Ovary (tissue), 3 donors: ENCODE results near the gene SRRM5.
"Not testable (repeated sequence)": the region's sequence is repeated elsewhere in the genome, so short reads cannot be mapped to it uniquely, and the experiment has no call there.

Experiments
- EP300 ChIP-seq: sonication (generic); formaldehyde crosslinking; IDR thresholded peaks from one replicate; pipeline ENCODE4 v1.6.1; 2017; ENCODE audit warnings: antibody characterized with exemption
- POLR2A ChIP-seq: fragments of 450-650 bp; IDR thresholded peaks from one replicate; pipeline ENCODE4 v1.6.1; 2017; ENCODE audit warnings: antibody characterized with exemption, mild to moderate bottlenecking, moderate library complexity
- TF ChIP-seq, protein P1 (sequence below), 3 donors: fragments of 450-650 bp in 2 of 3; fragments of 200-600 bp in 1 of 3; IDR thresholded peaks; one replicate each; pipeline versions ENCODE4 v1.5.1 to v1.8.0; 2016 to 2022; ENCODE audit warnings: antibody characterized with exemption in 3 of 3, mild to moderate bottlenecking in 1 of 3
- donor health status: DM: no; HTN: no; CAD: no.

DNA sequence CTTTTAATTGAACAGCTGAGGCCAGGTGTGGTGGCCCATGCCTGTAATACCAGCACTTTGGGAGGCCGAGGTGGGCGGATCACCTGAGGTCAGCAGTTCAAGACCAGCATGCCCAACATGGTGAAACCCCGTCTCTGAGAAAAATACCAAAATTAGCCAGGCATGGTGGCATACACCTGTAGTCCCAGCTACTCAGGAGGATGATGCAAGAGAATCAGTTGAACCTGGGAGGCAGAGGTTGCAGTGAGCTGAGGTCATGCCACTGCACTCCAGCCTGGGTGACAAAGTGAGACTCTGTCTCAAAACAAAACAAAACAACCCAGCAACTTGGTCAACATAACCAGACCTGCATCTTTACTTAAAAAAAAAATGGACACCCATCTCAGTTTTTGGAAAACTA, 24.9 kb upstream of the SRRM5 start:
- TF ChIP-seq, protein P1, sequence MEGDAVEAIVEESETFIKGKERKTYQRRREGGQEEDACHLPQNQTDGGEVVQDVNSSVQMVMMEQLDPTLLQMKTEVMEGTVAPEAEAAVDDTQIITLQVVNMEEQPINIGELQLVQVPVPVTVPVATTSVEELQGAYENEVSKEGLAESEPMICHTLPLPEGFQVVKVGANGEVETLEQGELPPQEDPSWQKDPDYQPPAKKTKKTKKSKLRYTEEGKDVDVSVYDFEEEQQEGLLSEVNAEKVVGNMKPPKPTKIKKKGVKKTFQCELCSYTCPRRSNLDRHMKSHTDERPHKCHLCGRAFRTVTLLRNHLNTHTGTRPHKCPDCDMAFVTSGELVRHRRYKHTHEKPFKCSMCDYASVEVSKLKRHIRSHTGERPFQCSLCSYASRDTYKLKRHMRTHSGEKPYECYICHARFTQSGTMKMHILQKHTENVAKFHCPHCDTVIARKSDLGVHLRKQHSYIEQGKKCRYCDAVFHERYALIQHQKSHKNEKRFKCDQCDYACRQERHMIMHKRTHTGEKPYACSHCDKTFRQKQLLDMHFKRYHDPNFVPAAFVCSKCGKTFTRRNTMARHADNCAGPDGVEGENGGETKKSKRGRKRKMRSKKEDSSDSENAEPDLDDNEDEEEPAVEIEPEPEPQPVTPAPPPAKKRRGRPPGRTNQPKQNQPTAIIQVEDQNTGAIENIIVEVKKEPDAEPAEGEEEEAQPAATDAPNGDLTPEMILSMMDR (IDR thresholded peaks at IDR 0.05), result not testable (repeated sequence)
- TF ChIP-seq EP300, POLR2A: not testable (repeated sequence)
